HS-5 (cell line): ENCODE measurements around the gene JUNB.
"Not testable (repeated sequence)": the region's sequence is repeated elsewhere in the genome, so short reads cannot be mapped to it uniquely, and the experiment has no call there.

Experiments used
- DNase-seq: peaks from one replicate; pipeline ENCODE4 v3.0.0-alpha.2; 2012; ENCODE audit warnings: low read depth

The JUNB gene

DNA sequence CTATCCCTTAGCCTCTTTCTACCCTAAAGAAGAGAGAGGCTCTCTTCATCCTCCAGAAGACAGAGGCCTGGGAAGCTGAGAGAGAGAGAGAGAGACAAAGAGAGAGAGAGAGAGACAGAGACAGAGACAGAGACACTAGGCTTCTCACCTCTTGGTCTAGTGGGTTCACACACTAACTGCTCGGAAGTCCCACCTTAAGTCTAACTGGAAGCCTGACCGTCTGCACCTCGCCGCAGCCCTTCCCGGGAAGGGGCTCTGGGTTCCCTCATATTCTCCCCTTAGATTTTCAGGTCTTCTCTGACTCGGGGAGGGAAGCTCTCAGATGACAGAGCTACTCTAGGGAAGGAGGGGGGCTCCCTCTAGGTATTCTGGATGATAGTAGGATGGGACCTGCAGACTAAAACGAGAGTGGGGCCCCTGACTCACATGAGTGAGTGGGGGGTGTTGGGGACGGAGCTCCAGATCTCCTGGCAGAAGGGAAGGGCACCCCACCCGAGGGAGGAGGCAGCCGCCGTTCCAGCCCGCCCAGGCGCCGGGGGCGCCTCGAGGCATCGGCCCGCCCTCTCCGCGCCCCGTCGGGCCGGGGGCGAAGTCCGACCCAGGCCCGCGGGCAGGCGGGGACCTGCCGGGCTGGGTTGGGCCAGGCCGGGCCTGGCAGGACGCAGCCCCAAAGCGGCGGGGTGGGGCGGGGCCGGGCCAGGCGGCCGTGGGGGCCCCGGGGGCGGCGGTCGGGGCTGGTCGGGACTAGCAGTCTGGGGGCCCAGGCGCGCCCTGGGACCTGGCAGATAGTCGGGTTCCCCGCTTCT lies 2.0 kb upstream of the JUNB start:
- DNase-seq, result no peak

- no peak for DNase-seq
These were observed 1.2 kb upstream of the JUNB start for GRCh38 chr19:12789904-12790619.

- no peak for DNase-seq
These were observed 500 bp upstream of the JUNB start for GRCh38 chr19:12790628-12791344.

GRCh38 chr19:12792051-12792852 lies 966 bp downstream of the JUNB start:
- DNase-seq, result no peak

DNA sequence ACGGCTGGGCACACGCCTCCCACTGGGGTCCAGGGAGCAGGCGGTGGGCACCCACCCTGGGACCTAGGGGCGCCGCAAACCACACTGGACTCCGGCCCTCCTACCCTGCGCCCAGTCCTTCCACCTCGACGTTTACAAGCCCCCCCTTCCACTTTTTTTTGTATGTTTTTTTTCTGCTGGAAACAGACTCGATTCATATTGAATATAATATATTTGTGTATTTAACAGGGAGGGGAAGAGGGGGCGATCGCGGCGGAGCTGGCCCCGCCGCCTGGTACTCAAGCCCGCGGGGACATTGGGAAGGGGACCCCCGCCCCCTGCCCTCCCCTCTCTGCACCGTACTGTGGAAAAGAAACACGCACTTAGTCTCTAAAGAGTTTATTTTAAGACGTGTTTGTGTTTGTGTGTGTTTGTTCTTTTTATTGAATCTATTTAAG lies 1.6 kb downstream of the JUNB start:
- DNase-seq, result no peak

GRCh38 chr19:12793290-12794195 lies 2.3 kb downstream of the JUNB start:
- DNase-seq, result peak; percentile 79

GRCh38 chr19:12794196-12794941 lies 3.1 kb downstream of the JUNB start:
- DNase-seq, result no peak

DNA sequence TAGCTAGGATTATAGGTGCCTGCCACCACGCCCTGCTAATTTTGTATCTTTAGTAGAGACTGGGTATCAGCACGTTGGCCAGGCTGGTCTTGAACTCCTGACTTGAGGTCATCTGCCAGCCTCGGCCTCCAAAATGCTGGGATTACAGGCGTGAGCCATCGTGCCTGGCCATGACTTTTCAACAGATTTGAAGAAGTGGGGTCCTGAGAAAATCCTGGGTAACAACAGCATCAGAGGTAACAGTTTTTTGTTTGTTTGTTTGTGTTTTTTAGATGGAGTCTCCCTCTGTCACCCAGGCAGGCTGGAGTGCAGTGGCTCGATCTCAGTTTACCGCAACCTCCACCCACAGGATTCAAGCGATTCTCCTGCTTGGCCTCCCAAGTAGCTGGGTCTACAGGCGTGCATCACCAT lies 3.7 kb downstream of the JUNB start:
- no peak for DNase-seq

DNA sequence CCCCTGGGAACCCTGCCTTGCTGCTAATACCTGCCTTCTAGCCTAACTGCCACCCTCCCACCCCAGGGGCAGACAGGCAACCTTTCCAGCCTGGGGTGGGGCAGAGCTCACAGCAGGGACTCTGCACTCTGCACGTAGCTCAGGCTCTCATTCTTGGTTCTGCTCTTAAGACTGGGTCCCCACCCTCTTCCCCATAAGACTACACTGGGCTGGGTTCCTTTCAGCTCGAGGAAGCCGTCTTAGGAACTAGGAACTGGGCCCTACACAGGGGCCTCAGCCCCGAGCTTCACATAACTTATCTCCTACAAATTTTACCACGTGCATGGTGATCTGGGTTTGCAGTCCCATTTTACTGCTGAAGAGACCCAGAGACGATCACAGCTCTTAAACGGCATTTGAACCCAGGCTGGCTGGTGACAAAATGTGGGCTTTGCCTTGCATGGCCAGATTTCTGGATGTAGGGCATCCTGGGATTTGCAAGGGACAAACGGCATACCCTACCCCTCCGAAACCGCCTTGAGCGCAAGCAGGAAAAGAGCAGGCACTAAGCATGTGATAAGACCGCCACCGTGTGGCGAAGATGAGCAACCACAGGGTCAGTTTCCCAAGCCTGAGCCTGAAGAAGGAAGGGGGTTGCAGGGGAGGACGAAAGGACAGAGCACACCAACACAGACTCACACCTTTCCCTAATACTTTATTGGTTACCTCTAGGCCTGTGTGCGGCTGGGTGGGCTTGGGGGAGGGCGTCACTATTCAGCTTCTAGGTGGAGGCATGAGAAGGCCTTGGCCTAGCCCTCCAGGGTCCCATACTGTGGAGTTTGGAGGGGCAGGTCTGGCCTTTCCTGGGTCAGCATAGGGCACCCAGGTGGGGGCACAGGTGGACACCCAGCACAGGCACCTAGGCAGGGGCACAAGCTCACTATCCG lies 5.1 kb downstream of the JUNB start:
- no peak for DNase-seq

- DNase-seq, result no peak
These were observed 5.9 kb downstream of the JUNB start for GRCh38 chr19:12797141-12797587.

GRCh38 chr19:12797607-12798006 lies 6.3 kb downstream of the JUNB start:
- DNase-seq, result not testable (repeated sequence)

DNA sequence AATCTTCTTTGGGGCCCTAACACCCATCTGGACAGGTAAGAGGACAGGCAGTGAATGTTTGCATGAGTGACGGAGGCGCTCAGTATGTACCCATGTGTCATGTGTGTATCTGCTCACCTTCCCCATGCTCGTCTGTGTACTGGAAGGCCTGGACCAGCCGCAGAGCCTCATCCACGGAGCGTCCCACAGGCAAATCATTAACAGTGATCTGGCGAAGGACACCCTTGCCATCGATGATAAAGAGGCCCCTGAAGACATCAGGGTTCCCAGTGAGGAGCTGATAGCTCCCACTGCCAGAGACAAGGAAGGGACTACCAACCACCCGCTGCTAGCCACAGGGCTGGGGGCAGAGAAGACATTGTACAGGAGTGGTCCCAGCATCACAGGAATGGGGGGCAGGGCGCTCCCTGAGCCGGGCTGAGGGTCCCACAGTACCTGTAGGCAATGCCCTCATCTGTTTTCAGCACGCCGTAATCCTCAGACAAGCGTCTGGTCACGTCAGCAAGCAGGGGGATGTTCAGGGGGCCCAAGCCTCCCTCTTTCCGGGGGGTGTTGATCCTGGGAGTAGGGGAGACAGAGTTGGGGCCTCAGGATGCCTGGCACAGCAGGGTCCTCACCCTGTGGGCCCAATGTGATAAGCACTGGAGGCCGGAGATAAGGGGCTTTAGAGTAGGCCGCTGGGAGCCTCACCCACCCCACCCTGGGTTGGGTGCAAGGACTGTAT lies 8.6 kb downstream of the JUNB start:
- DNase-seq, result no peak

DNA sequence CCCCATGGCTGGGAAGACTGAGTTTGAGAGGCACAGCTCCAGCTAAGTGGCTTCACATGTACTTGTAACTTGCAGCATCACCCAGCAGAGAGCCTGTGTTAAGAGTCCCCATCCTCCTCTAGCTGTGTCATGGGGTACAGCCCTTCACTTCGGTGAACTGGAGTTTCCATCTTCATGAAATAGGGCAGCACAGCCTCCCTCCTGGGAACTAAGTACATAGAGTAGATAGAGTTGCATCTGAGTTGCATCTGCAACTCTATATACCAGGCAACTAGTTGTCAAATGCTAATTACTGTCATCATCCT lies 9.1 kb downstream of the JUNB start:
- no peak for DNase-seq

GRCh38 chr19:12800923-12801465 lies 9.7 kb downstream of the JUNB start:
- no peak for DNase-seq

DNA sequence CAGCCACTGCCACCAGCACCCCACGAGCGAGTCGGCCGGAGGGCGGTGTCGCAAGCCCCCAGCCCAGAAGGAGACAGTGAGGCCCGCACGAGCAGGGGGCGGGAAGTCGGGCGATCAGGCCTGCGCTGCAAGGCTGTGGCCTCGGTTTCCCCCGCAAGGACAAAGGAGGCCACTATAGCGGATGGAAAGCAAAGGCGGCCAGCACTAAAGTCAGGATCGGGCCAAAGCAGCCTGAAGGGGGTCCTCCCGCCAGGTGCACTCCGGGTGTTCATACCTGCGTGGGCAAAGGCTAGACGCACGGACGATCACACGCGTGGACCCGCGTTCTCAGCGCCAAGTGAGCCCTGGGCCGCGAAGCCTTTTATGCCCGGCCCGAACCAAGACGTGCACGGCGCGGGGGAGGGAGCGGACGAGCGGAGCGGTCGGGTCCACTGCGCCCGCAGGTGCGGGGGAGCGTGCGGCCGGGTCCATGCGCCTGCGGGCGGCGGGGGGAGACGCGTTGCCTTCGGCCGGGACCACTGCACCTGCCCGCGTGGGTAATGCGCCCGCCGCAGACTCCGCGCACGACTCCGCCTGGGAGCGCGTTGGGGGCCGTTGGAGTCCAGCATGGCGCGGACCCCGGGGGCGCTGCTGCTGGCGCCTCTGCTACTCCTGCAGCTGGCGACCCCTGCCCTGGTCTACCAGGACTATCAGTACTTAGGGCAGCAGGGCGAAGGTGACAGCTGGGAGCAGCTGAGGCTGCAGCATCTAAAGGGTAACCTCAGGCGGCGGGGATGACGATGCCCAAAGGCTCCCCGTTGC lies 10.4 kb downstream of the JUNB start, which contains the start of the genes PRDX2 and THSD8:
TSS of gene PRDX2 (minus strand) at position 335 of the 801 bp plus-strand sequence. CDS start 539 bp downstream, outside the sequence.
TSS of gene THSD8 (plus strand) at position 604 of the 801 bp plus-strand sequence. CDS start at position 607, 3 bp downstream.
- DNase-seq, result no peak

- no peak for DNase-seq
These were observed 11.2 kb downstream of the JUNB start for GRCh38 chr19:12802267-12803106.
